GM19035 (cell line): ENCODE results near the gene VWA8.
A peak's percentile ranks its signal among the peaks of the same experiment; 100 is the strongest.

ENCODE experiments used
- ATAC-seq: cut with Tn5 transposase; IDR thresholded peaks from one replicate; pipeline ENCODE4 v1.9.1; 2021; ENCODE audit not compliant: unreplicated experiment

The VWA8 gene

GRCh38 chr13:41960637-41961465 is at the start of gene VWA8:
TSS of gene VWA8 (minus strand) at chr13:41961109. CDS start at chr13:41961015, 94 bp downstream.
- ATAC-seq, result peak; percentile 84

- ATAC-seq, result no peak
Observed at GRCh38 chr13:42009057-42009456, 48.1 kb upstream of the VWA8 start.

- ATAC-seq, result no peak
Observed at GRCh38 chr13:42007844-42008243, 46.9 kb upstream of the VWA8 start.

- no peak for ATAC-seq
Observed at GRCh38 chr13:42002066-42002465, 41.2 kb upstream of the VWA8 start.

GRCh38 chr13:42001580-42001979 is 40.7 kb upstream of the VWA8 start:
- no peak for ATAC-seq

- ATAC-seq, result no peak
Observed at GRCh38 chr13:42000846-42001245, 39.9 kb upstream of the VWA8 start.

- ATAC-seq, result no peak
Observed at GRCh38 chr13:41997396-41997795, 36.5 kb upstream of the VWA8 start.

GRCh38 chr13:41995946-41996345 is 35.0 kb upstream of the VWA8 start:
- ATAC-seq, result no peak

- no peak for ATAC-seq
Observed at GRCh38 chr13:41995336-41995735, 34.4 kb upstream of the VWA8 start.

- ATAC-seq, result no peak
Observed at GRCh38 chr13:41994696-41995095, 33.8 kb upstream of the VWA8 start.

GRCh38 chr13:41991936-41992335 is 31.0 kb upstream of the VWA8 start:
- no peak for ATAC-seq

- ATAC-seq, result no peak
Observed at GRCh38 chr13:41988244-41988643, 27.3 kb upstream of the VWA8 start.

GRCh38 chr13:41985788-41986508 is 25.0 kb upstream of the VWA8 start:
- ATAC-seq, result no peak

GRCh38 chr13:41981951-41982715 is 21.2 kb upstream of the VWA8 start:
- ATAC-seq, result no peak

- ATAC-seq, result no peak
Observed at GRCh38 chr13:41978007-41978406, 17.1 kb upstream of the VWA8 start.

- ATAC-seq, result no peak
Observed at GRCh38 chr13:41976476-41976875, 15.6 kb upstream of the VWA8 start.

GRCh38 chr13:41974262-41974900 is 13.5 kb upstream of the VWA8 start:
- no peak for ATAC-seq

- no peak for ATAC-seq
Observed at GRCh38 chr13:41973247-41973741, 12.4 kb upstream of the VWA8 start.

- ATAC-seq, result no peak
Observed at GRCh38 chr13:41971848-41972247, 10.9 kb upstream of the VWA8 start.

- ATAC-seq, result no peak
Observed at GRCh38 chr13:41970918-41971317, 10.0 kb upstream of the VWA8 start.

GRCh38 chr13:41970022-41970421 is 9.1 kb upstream of the VWA8 start:
- no peak for ATAC-seq
